SK-N-SH treated with all-trans-retinoic acid at 6 μM for 48 hours (cell line): Measurements from ENCODE around the gene FASTKD2.

Source experiments
- ATAC-seq: fragments of 200-7000 bp; cut with Tn5 transposase; 3 replicates; pipeline ENCODE4 v1.9.1; 2020; ENCODE audit warnings: mild to moderate bottlenecking, moderate library complexity
- ARNTL ChIP-seq: fragments of 450-650 bp; formaldehyde crosslinking; IDR thresholded peaks from 2 replicates; pipeline ENCODE4 v1.5.0; 2020; ENCODE audit warnings: low read depth, mild to moderate bottlenecking, moderate library complexity, borderline replicate concordance
- BACH2 ChIP-seq: fragments of 250-450 bp; sonication (Bioruptor Pico); IDR thresholded peaks from 2 replicates; pipeline ENCODE4 v1.9.0; 2021; ENCODE audit warnings: mild to moderate bottlenecking, borderline replicate concordance
- CREB5 ChIP-seq: fragments of 250-450 bp; sonication (Bioruptor Pico); IDR thresholded peaks from 2 replicates; pipeline ENCODE4 v1.5.1; 2020; ENCODE audit warnings: low read depth, mild to moderate bottlenecking, moderate library complexity
- CSDC2 ChIP-seq: fragments of 250-450 bp; sonication (Bioruptor Pico); IDR thresholded peaks from 2 replicates; pipeline ENCODE4 v1.5.0; 2020; ENCODE audit warnings: mild to moderate bottlenecking, moderate library complexity
- CSRNP3 ChIP-seq: fragments of 250-450 bp; sonication (Bioruptor Pico); IDR thresholded peaks from 2 replicates; pipeline ENCODE4 v1.5.1; 2021; ENCODE audit warnings: mild to moderate bottlenecking, moderate library complexity
- ESRRG ChIP-seq: fragments of 250-450 bp; sonication (Bioruptor Pico); IDR thresholded peaks from 2 replicates; pipeline ENCODE4 v1.6.1; 2021; ENCODE audit warnings: mild to moderate bottlenecking
- GLIS3 ChIP-seq: fragments of 250-450 bp; sonication (Bioruptor Pico); IDR thresholded peaks from 2 replicates; pipeline ENCODE4 v1.5.0; 2020; ENCODE audit warnings: mild to moderate bottlenecking, moderate library complexity
- ISL1 ChIP-seq: fragments of 250-450 bp; sonication (Bioruptor Pico); IDR thresholded peaks from 2 replicates; pipeline ENCODE4 v2.1.2; 2022; ENCODE audit warnings: mild to moderate bottlenecking, moderate library complexity
- OSR1 ChIP-seq: fragments of 250-450 bp; sonication (Bioruptor Pico); IDR thresholded peaks from 2 replicates; pipeline ENCODE4 v1.8.0; 2022; ENCODE audit warnings: moderate library complexity, mild to moderate bottlenecking, inconsistent platforms
- PATZ1 ChIP-seq: fragments of 250-450 bp; sonication (Bioruptor Pico); IDR thresholded peaks from 2 replicates; pipeline ENCODE4 v1.8.0; 2020; ENCODE audit warnings: mild to moderate bottlenecking, moderate library complexity, borderline replicate concordance
- POU6F1 ChIP-seq: fragments of 250-450 bp; sonication (Bioruptor Pico); IDR thresholded peaks from 2 replicates; pipeline ENCODE4 v1.8.0; 2021; ENCODE audit warnings: low read depth, mild to moderate bottlenecking, moderate library complexity, borderline replicate concordance
- PPARA ChIP-seq: fragments of 250-450 bp; sonication (Bioruptor Pico); IDR thresholded peaks from 2 replicates; pipeline ENCODE4 v1.5.0; 2020; ENCODE audit warnings: mild to moderate bottlenecking, borderline replicate concordance
- RARB ChIP-seq: fragments of 250-450 bp; sonication (Bioruptor Pico); IDR thresholded peaks from 2 replicates; pipeline ENCODE4 v1.8.0; 2021; ENCODE audit warnings: mild to moderate bottlenecking, moderate library complexity
- SNAI2 ChIP-seq: fragments of 250-450 bp; sonication (Bioruptor Pico); IDR thresholded peaks from 2 replicates; pipeline ENCODE4 v1.5.0; 2020; ENCODE audit warnings: mild to moderate bottlenecking, moderate library complexity
- TCF4 ChIP-seq: fragments of 250-450 bp; sonication (Bioruptor Pico); IDR thresholded peaks from 2 replicates; pipeline ENCODE4 v1.8.0; 2021; ENCODE audit warnings: mild to moderate bottlenecking, moderate library complexity, borderline replicate concordance
- TOX ChIP-seq: fragments of 250-450 bp; sonication (Bioruptor Pico); IDR thresholded peaks from 2 replicates; pipeline ENCODE4 v1.8.0; 2021; ENCODE audit warnings: mild to moderate bottlenecking, moderate library complexity, borderline replicate concordance
- TSHZ2 ChIP-seq: fragments of 250-450 bp; sonication (Bioruptor Pico); IDR thresholded peaks from 2 replicates; pipeline ENCODE4 v1.5.0; 2020; ENCODE audit warnings: mild to moderate bottlenecking, moderate library complexity
- ZC3H10 ChIP-seq: fragments of 250-450 bp; sonication (Bioruptor Pico); IDR thresholded peaks from 2 replicates; pipeline ENCODE4 v1.5.1; 2021; ENCODE audit warnings: mild to moderate bottlenecking, moderate library complexity
- ZFP3 ChIP-seq: fragments of 250-450 bp; sonication (Bioruptor Pico); IDR thresholded peaks from 2 replicates; pipeline ENCODE4 v1.5.0; 2020; ENCODE audit warnings: mild to moderate bottlenecking, moderate library complexity
- ZFP30 ChIP-seq: fragments of 450-650 bp; formaldehyde crosslinking; IDR thresholded peaks from 2 replicates; pipeline ENCODE4 v1.5.0; 2022; ENCODE audit warnings: mild to moderate bottlenecking, moderate library complexity
- ZNF565 ChIP-seq: fragments of 450-650 bp; formaldehyde crosslinking; conservative IDR thresholded peaks from 2 replicates; pipeline ENCODE4 v1.5.0; 2020; ENCODE audit warnings: low read depth, mild to moderate bottlenecking, moderate library complexity
- ZNF70 ChIP-seq: fragments of 450-650 bp; formaldehyde crosslinking; IDR thresholded peaks from 2 replicates; pipeline ENCODE4 v1.5.0; 2020; ENCODE audit warnings: mild to moderate bottlenecking, moderate library complexity
- ZNF8 ChIP-seq: fragments of 450-650 bp; formaldehyde crosslinking; IDR thresholded peaks from 2 replicates; pipeline ENCODE4 v1.5.0; 2020; ENCODE audit warnings: mild to moderate bottlenecking, moderate library complexity

The FASTKD2 gene

GRCh38 chr2:206824993-206825392 lies 59.6 kb downstream of the FASTKD2 start:
- TF ChIP-seq PATZ1 (CRISPR knock-in tag) = no peak
- no peak for TF ChIP-seq TSHZ2 (CRISPR knock-in tag)
- no peak for TF ChIP-seq BACH2
- no peak for TF ChIP-seq SNAI2 (CRISPR knock-in tag)
- TF ChIP-seq ESRRG (CRISPR knock-in tag) = no peak
- TF ChIP-seq TOX = no peak
- TF ChIP-seq RARB = no peak
- no peak for TF ChIP-seq PPARA (CRISPR knock-in tag)
- no peak for TF ChIP-seq GLIS3
- no peak for TF ChIP-seq ZNF70 (CRISPR knock-in tag)
- TF ChIP-seq ZC3H10 (CRISPR knock-in tag) = no peak
- no peak for TF ChIP-seq ZFP30 (CRISPR knock-in tag)
- no peak for TF ChIP-seq ZNF565 (CRISPR knock-in tag)
- no peak for TF ChIP-seq ARNTL
- no peak for TF ChIP-seq OSR1 (CRISPR knock-in tag)
- no peak for TF ChIP-seq ZNF8 (CRISPR knock-in tag)
- TF ChIP-seq TCF4 = no peak
- no peak for TF ChIP-seq POU6F1
- no peak for TF ChIP-seq ZFP3 (CRISPR knock-in tag)
- TF ChIP-seq CREB5 (CRISPR knock-in tag) = no peak
- ATAC-seq = no peak

GRCh38 chr2:206831442-206831995 lies 66.1 kb downstream of the FASTKD2 start:
- TF ChIP-seq ISL1 (CRISPR knock-in tag) = no peak
- TF ChIP-seq ZFP30 (CRISPR knock-in tag) = no peak
- no peak for TF ChIP-seq ZNF8 (CRISPR knock-in tag)
- TF ChIP-seq ZC3H10 (CRISPR knock-in tag) = no peak
- no peak for TF ChIP-seq PATZ1 (CRISPR knock-in tag)
- TF ChIP-seq CSRNP3 (CRISPR knock-in tag) = no peak
- no peak for TF ChIP-seq GLIS3
- no peak for TF ChIP-seq PPARA (CRISPR knock-in tag)
- no peak for TF ChIP-seq ZFP3 (CRISPR knock-in tag)
- no peak for TF ChIP-seq CREB5 (CRISPR knock-in tag)
- no peak for TF ChIP-seq BACH2
- TF ChIP-seq POU6F1 = no peak
- TF ChIP-seq ARNTL = no peak
- TF ChIP-seq RARB = no peak
- no peak for TF ChIP-seq TOX
- TF ChIP-seq TCF4 = no peak
- TF ChIP-seq ZNF70 (CRISPR knock-in tag) = no peak
- no peak for TF ChIP-seq OSR1 (CRISPR knock-in tag)
- TF ChIP-seq CSDC2 (CRISPR knock-in tag) = no peak
- no peak for TF ChIP-seq ESRRG (CRISPR knock-in tag)
- ATAC-seq = no peak
